HepG2 (cell line): ENCODE data around the gene NRG4. TPM values are rescaled to one million over a fixed set of nuclear protein-coding genes. Genes with fewer than 3 reads are reported as not detected.
A peak's percentile ranks its signal among the peaks of the same experiment; 100 is the strongest.

Experiments
- ATAC-seq: fragments of 200-7000 bp; cut with Tn5 transposase; 3 replicates; pipeline ENCODE4 v1.9.1; 2020; ENCODE audit warnings: mild to moderate bottlenecking, moderate library complexity
- BruUV-seq: library from RNA; stranded (reverse); fragments of 400-500 nt; replicated peaks from 2 replicates; lab custom pipeline; 2021; lab: Mats Ljungman, UMichigan
- CTCF ChIA-PET: fragments of 300-600 bp; formaldehyde crosslinking; extraction: SDS; loops from one replicate; lab custom pipeline; 2021; ENCODE audit warnings: low total read pairs, inconsistent platforms, low intra/inter-chr PET ratio; lab: Yijun Ruan, JAX
- POLR2A ChIA-PET: fragments of 350-600 bp; sonication (Branson Sonifier 250); formaldehyde crosslinking; loops from one replicate; lab custom pipeline; 2020; ENCODE audit warnings: antibody characterized with exemption, inconsistent platforms; lab: Yijun Ruan, JAX
- DNase-seq: peaks from one replicate; pipeline ENCODE4 v3.0.0-alpha.2; 2015; ENCODE audit warnings: low spot score
- FAIRE-seq: peaks from 3 replicates; lab custom pipeline; 2011; peaks lifted over from hg19 to GRCh38; lab: Jason Lieb, UNC
- H2AFZ ChIP-seq: one replicate; pipeline ENCODE4 v1.6.1; 2011; ENCODE audit warnings: low read length, inconsistent platforms
- H3K27ac ChIP-seq: fragments of 300-600 bp; 3 replicates; pipeline ENCODE4 v1.8.0; 2011; ENCODE audit warnings: mixed run types, mild to moderate bottlenecking, mixed read lengths, low read length, inconsistent platforms; ENCODE audit not compliant: insufficient read depth; ENCODE audit errors: extremely low read length
- H3K27me3 ChIP-seq, 2 experiments: fragments of 200-600 bp in 1 of 2; 2 replicates in 1 of 2; 3 replicates in 1 of 2; pipeline versions ENCODE4 v1.6.0 to v1.8.0; 2011; ENCODE audit warnings: low read length in 2 of 2, mild to moderate bottlenecking in 2 of 2, moderate library complexity in 2 of 2, inconsistent platforms in 1 of 2; ENCODE audit not compliant: insufficient read depth in 2 of 2, control insufficient read depth in 1 of 2
- H3K36me3 ChIP-seq, 2 experiments: fragments of 200-600 bp in 1 of 2; replicated peaks in 1 of 2; 2 replicates in 1 of 2; 3 replicates in 1 of 2; pipeline versions ENCODE4 v1.5.1 to v1.8.0; 2011; ENCODE audit warnings: low read length in 2 of 2, inconsistent platforms in 1 of 2; ENCODE audit not compliant: insufficient read depth in 2 of 2, control insufficient read depth in 1 of 2
- H3K4me1 ChIP-seq: 2 replicates; pipeline ENCODE4 v1.5.1; 2012; ENCODE audit warnings: low read length, inconsistent platforms; ENCODE audit not compliant: insufficient read depth
- H3K4me2 ChIP-seq: 2 replicates; pipeline ENCODE4 v1.6.0; 2011; ENCODE audit warnings: low read depth, low read length, inconsistent platforms
- H3K4me3 ChIP-seq, 3 experiments: fragments of 200-600 bp in 1 of 3; sonication (generic), shearing (Covaris generic) in 1 of 3; replicated peaks in 1 of 3; 2 replicates each; pipeline ENCODE4 v1.5.1; 2011 to 2016; ENCODE audit warnings: low read length in 3 of 3, inconsistent platforms in 2 of 3, low read depth in 2 of 3, mild to moderate bottlenecking in 2 of 3, control low read depth in 1 of 3, mixed read lengths in 1 of 3; ENCODE audit not compliant: insufficient read depth in 1 of 3
- H3K79me2 ChIP-seq: one replicate; pipeline ENCODE4 v1.6.1; 2011; ENCODE audit warnings: low read length, inconsistent platforms; ENCODE audit not compliant: insufficient read depth
- H3K9ac ChIP-seq: 2 replicates; pipeline ENCODE4 v1.6.0; 2011; ENCODE audit warnings: mild to moderate bottlenecking, low read depth, low read length, inconsistent platforms; ENCODE audit not compliant: insufficient read depth
- H3K9me3 ChIP-seq: 2 replicates; pipeline ENCODE4 v1.5.1; 2012; ENCODE audit warnings: mild to moderate bottlenecking, low read length
- H4K20me1 ChIP-seq: 2 replicates; pipeline ENCODE4 v1.6.0; 2011; ENCODE audit warnings: inconsistent platforms, mild to moderate bottlenecking, low read length, moderate library complexity; ENCODE audit not compliant: insufficient read depth
- CEBPB ChIP-seq: IDR thresholded peaks from 2 replicates; pipeline ENCODE4 v1.6.1; 2011; ENCODE audit warnings: low read depth, low read length, improper control_type of control experiment, borderline replicate concordance
- FOXM1 ChIP-seq: sonication (generic); formaldehyde crosslinking; IDR thresholded peaks from 2 replicates; pipeline ENCODE4 v1.5.0; 2020; ENCODE audit warnings: missing genetic modification reagents
- HIVEP1 ChIP-seq: sonication (generic); formaldehyde crosslinking; IDR thresholded peaks from 2 replicates; pipeline ENCODE4 v1.4.0; 2020; ENCODE audit warnings: mild to moderate bottlenecking, missing genetic modification reagents
- RNF219 ChIP-seq: sonication (generic); formaldehyde crosslinking; IDR thresholded peaks from 2 replicates; pipeline ENCODE4 v1.5.0; 2020; ENCODE audit warnings: mild to moderate bottlenecking, missing genetic modification reagents
- TBL1XR1 ChIP-seq: fragments of 150-350 bp; IDR thresholded peaks from 2 replicates; pipeline ENCODE4 v1.6.1; 2014; ENCODE audit warnings: borderline replicate concordance, low read length; ENCODE audit not compliant: partially characterized antibody
- UBTF ChIP-seq: sonication (generic); formaldehyde crosslinking; IDR thresholded peaks from 2 replicates; pipeline ENCODE4 v1.4.0; 2020; ENCODE audit warnings: mild to moderate bottlenecking, missing genetic modification reagents
- WGBS: methylation state at CpG from one replicate; pipeline ENCODE4 v1.1.6; 2017; ENCODE audit warnings: low lambda C conversion rate; 5-methylcytosine and 5-hydroxymethylcytosine counted together
- in situ Hi-C: cut with HindIII; loops from 2 replicates; pipeline ENCODE4 v1.10.0; 2017; ENCODE audit warnings: low pct_unique_long_range_greater_than_20kb; ENCODE audit not compliant: extremely low pct_ligation_motif_present
- intact Hi-C: fragments of 100-400 bp; cut with micrococcal nuclease; formaldehyde crosslinking; loops from one replicate; pipeline ENCODE4 v1.10.0; 2022; ENCODE audit not compliant: unreplicated experiment
- polyA plus RNA-seq, 8 experiments: library from polyadenylated mRNA; depleted of rRNA in 3 of 8; stranded (reverse) in 7 of 8; unstranded in 1 of 8; fragments of >200 nt; fragmentation: Illumina TruSeq in 4 of 8; extraction: Trizol in 4 of 8; gene quantifications; 2 replicates each; pipeline versions ENCODE4 v1.2.1 to v1.2.3, GENCODE V29; 2011 to 2016; ENCODE audit warnings: low read depth in 4 of 8, missing spikeins in 1 of 8, mixed read lengths in 1 of 8; ENCODE audit not compliant: insufficient read depth in 1 of 8
- total RNA-seq, 5 experiments: library from RNA; depleted of rRNA; stranded (reverse); fragments of >200 nt; fragmentation: Illumina TruSeq; extraction: Trizol; gene quantifications; 2 replicates each; pipeline ENCODE4 v1.2.3, GENCODE V29; 2016; ENCODE audit warnings: low read depth in 1 of 5

Gene NRG4
- total and polyA plus RNA-seq, 2 of the 13 experiments (the other 11 are each of a cell fraction or from before 2014, with no cell fraction given), result 0.01 TPM; not detected in 1

GRCh38 chr15:75948761-75949296, 63.4 kb downstream of the NRG4 start:
- H3K27ac ChIP-seq, result no peak overlapping the region
- no peak for TF ChIP-seq HIVEP1
- peak; percentile 48; the same call in 1 of the 2 replicates for TF ChIP-seq CEBPB
- DNase-seq (no peak), ATAC-seq (no peak), FAIRE-seq (no peak)
- no peaks in the 10 kb centered on the region for H3K9me3 ChIP-seq
- no peaks in the 10 kb centered on the region for H3K4me1 ChIP-seq
- H3K4me3 ChIP-seq, result no peak overlapping the region
- H3K9ac ChIP-seq, result no peak overlapping the region
- H4K20me1 ChIP-seq, result no peaks in the 10 kb centered on the region
- H3K36me3 ChIP-seq, result no peaks in the 10 kb centered on the region
- no peak overlapping the region for H2AFZ ChIP-seq
- intact Hi-C loops, result no loop called here
- no peaks in the 10 kb centered on the region for H3K79me2 ChIP-seq
- BruUV-seq, result no TSS peak
- POLR2A ChIA-PET, result no interaction called here
- H3K4me2 ChIP-seq, result no peak overlapping the region
- H3K27me3 ChIP-seq, result no peaks in the 10 kb centered on the region
- CTCF ChIA-PET, result no interaction called here
- 53% methylated on average over 8 of the region's 8 CpGs for WGBS
- in situ Hi-C loops, result no loop called here

GRCh38 chr15:75947092-75947491, 65.1 kb downstream of the NRG4 start:
- H3K4me2 ChIP-seq, result no peak overlapping the region
- no peaks in the 10 kb centered on the region for H3K9me3 ChIP-seq
- intact Hi-C loops, result no loop called here
- FAIRE-seq (no peak), DNase-seq (no peak), ATAC-seq (no peak)
- no peak overlapping the region for H3K27ac ChIP-seq
- no peaks in the 10 kb centered on the region for H4K20me1 ChIP-seq
- ChIA-PET CTCF (no interaction called here), POLR2A (no interaction called here)
- WGBS, result 33% methylated on average over 1 of the region's 1 CpG
- H3K79me2 ChIP-seq, result no peaks in the 10 kb centered on the region
- no peaks in the 10 kb centered on the region; the same call in 1 of the 2 replicates for H3K4me1 ChIP-seq
- no peak overlapping the region for H3K4me3 ChIP-seq
- in situ Hi-C loops, result no loop called here
- H3K9ac ChIP-seq, result no peak overlapping the region
- TF ChIP-seq UBTF (CRISPR knock-in tag) (no peak), TBL1XR1 (no peak), RNF219 (no peak), FOXM1 (no peak)
- TF ChIP-seq, all 625 proteins: peak for 0
- no peak overlapping the region for H2AFZ ChIP-seq
- no TSS peak for BruUV-seq
- H3K27me3 ChIP-seq, result no peaks in the 10 kb centered on the region
- no peaks in the 10 kb centered on the region for H3K36me3 ChIP-seq
